HG03442 (cell line): ENCODE data around the gene SLC24A5.

ENCODE experiments used
- ATAC-seq: cut with Tn5 transposase; IDR thresholded peaks from one replicate; pipeline ENCODE4 v1.9.1; 2021; ENCODE audit warnings: mild to moderate bottlenecking, moderate library complexity; ENCODE audit not compliant: unreplicated experiment

Gene SLC24A5

GRCh38 chr15:48109856-48110531 lies 10.8 kb upstream of the SLC24A5 start:
- no peak for ATAC-seq

DNA sequence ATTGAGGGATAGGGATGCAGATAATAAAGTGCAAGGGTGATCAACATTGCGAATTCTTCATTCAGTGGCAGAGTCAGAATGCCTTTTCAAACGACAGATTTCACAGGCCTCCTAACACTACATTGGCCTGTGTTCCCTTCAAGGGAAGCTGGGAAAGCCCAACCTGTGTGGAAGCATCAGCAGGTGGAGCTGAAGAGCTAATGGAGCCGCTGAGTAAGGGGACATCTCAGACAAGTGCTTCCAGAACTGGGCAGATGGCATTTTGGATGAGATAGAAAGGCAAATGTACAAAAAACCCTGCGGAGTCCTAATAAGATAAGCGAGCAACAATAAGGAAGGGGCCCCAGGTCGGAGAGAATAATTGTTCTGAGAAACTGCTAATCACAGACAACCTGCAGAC lies 8.5 kb upstream of the SLC24A5 start:
- no peak for ATAC-seq

- no peak for ATAC-seq
Observed at GRCh38 chr15:48119277-48119676, 1.5 kb upstream of the SLC24A5 start.

GRCh38 chr15:48121849-48122248 lies 1.1 kb downstream of the SLC24A5 start:
- no peak for ATAC-seq

- ATAC-seq = no peak
Observed at GRCh38 chr15:48126667-48127355, 6.0 kb downstream of the SLC24A5 start.

- no peak for ATAC-seq
Observed at GRCh38 chr15:48131324-48131723, 10.5 kb downstream of the SLC24A5 start.

DNA sequence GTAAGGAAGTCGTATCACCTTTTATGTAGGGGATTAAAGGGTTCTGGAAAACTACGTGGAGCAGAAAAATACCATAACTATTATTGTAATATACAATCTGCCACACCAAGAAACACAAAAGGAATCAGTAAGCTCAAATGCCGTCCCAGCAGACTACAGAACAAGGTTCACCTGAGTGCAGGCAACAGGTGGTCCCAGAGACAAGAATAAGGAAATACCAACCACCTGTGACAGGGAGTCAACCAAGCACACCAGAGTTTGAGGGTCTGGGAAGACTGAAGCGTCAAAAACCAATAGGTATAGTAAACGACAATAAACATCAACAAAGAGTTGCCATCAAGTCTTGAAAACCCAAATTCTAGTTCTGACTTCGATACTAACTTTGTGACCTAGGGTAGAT lies 12.1 kb downstream of the SLC24A5 start:
- ATAC-seq = no peak

DNA sequence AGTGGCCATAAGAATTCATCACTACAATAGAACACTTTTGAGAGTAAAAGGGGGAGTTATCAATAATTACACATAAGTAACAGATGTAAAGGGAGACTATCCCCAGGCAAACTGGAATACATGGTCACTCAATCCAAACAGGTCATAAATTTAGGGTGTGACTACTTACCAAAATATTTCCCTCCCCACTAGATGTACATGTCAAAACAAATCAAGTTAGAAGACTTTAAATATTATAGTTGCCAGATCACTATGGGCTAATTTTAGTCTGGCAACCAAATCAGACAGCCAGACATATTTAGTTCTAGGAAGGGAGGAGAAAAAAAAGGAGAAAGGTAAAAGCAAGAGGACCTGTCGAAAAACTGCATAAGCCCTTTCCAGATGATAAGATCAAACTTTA lies 23.1 kb downstream of the SLC24A5 start:
- no peak for ATAC-seq

GRCh38 chr15:48144889-48145288 lies 24.1 kb downstream of the SLC24A5 start:
- no peak for ATAC-seq

GRCh38 chr15:48145923-48146322 lies 25.1 kb downstream of the SLC24A5 start:
- ATAC-seq = no peak

GRCh38 chr15:48147358-48147757 lies 26.6 kb downstream of the SLC24A5 start:
- ATAC-seq = no peak

- no peak for ATAC-seq
Observed at GRCh38 chr15:48149858-48150257, 29.1 kb downstream of the SLC24A5 start.

- no peak for ATAC-seq
Observed at GRCh38 chr15:48153526-48153925, 32.7 kb downstream of the SLC24A5 start.

DNA sequence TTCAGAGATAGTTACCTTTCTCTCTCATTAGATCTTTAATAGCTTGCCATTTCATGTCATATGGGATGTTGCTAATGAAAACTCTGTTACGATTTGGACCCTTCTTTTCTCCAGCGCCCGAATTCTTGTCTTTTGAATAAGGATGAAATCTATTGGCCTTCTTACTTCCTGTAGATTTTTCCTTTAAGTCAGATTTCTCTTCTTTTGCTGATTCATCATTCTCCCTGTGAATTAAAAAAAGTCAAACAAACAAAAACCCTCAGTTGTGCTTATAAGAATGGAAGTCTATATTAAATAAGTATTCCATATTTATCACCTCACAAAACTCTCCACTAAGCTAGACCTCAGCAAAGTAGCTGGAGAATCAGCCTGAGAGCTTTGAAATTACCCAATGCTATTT lies 47.8 kb downstream of the SLC24A5 start:
- ATAC-seq = no peak

GRCh38 chr15:48170981-48171380 lies 50.2 kb downstream of the SLC24A5 start:
- ATAC-seq = no peak

- no peak for ATAC-seq
Observed at GRCh38 chr15:48175126-48175525, 54.3 kb downstream of the SLC24A5 start.

DNA sequence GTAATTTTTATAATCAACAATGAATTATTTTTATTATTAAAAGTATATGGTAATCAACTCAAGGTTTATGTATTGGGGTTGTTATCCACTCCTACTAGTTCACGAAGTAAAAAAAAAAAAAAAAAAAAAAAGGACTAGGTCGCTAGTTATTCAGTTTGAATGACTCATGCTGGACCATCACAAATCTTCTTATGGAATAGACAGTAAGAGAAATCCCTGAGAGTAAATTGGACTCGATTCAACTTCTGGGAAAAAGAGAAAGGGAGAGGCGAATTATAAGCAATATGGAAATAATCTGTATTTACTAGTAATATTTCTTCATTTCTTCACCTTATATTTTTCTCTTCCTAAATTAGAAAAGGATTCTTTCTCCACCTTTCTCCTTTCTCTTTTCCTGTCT lies 55.3 kb downstream of the SLC24A5 start:
- ATAC-seq = no peak

- no peak for ATAC-seq
Observed at GRCh38 chr15:48176957-48177356, 56.2 kb downstream of the SLC24A5 start.

DNA sequence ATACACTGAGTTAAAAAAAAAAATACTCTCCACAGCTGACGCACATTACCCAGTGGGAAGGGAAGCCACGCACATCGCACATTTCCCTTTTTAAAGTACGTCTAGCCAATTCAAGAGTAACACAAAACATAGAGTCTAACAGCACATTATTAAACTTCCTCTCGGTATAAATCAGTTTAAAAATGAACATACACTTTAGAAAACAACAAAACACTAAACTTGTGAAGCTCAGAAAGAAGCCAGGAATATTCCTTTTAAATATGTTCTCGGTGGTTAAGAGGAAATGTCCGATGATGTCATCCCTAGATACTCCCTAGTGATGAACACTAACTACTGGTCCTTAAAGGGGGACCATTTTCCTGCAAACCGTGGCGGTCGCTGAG lies 56.6 kb downstream of the SLC24A5 start:
- ATAC-seq = peak; percentile 68

DNA sequence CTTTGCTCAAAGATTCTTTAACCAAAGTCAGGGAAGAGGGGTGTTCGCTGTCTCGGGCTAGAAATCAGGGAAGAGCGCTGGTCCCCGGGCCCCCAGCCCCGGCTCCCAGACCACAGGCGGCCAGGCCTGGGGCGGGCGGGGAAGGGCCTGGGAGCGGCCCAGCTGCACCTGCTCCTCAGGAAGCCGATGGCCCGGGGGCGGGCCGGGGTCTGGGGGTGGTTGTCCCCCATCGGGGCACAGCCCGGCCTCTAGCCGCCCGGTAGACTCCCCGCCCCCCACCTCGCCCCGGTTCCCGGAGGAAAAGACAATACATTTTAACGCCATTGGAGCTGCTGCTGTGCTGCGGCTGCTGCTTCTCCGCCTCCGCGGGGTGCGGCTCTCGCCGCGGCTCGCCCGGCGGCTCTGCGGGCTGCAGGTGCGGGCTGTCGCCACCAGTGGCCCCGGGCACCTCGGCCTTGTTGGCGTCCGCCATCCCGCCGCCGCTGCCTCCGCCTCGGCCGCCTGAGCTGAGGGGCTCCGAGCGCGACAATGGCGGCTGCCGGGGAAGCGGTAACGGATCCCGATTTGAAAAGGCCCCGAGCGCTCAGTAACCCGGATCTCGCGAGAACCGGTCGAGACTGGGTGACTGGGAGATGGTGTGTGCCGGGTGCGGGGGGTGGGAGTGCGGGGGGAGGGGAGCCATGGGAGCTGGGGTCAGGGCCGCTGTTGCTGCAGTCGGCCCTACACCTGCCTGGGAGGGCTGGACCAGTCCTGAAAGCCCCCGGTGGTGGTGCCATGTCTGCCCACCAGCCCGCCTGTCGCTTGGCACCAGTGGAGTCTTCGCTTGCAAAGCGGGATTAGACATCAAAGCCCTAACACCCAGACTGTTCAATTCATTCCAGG lies 57.2 kb downstream of the SLC24A5 start, which contains the start of gene MYEF2:
TSS of gene MYEF2 (minus strand) at position 530 of the 882 bp plus-strand sequence. CDS start at position 472, 58 bp downstream.
- ATAC-seq = peak; percentile 79

DNA sequence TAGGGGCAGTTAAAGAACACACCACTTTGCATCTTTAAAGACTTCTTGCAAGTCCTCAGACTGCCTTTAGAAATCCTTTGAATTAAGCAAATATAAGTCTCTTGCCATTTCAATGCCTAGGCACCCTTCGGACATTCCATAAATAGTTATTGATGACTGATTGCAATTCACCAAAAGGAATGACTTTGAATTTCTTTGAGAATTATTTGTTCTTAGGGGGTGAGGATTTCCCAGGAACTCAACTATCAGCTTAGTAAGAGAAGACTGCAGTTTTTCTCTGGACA lies 57.8 kb downstream of the SLC24A5 start:
- ATAC-seq = no peak

DNA sequence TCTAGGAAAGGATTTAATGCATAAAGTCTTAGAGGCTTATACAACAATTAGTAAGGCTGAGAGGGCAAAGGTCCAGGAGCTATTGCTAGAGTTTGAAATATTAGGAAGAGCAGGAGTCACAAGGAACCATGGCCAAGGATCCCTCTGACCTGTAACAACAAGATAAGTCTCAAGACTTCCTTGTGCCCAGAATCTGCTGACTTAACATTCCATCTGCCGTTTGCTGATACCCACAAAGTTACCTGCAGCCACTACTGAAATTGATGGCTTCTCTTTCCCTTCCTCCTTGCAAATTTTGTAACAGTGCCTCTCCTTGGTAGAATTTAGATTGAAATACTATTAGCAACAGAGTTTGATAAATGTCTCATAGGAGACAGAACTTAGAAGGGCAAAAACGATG lies 62.0 kb downstream of the SLC24A5 start:
- no peak for ATAC-seq
